Upper lobe of left lung (tissue), 6 donors: ENCODE measurements around the gene ANKDD1A. TPM values are rescaled to one million over a fixed set of nuclear protein-coding genes. Genes with fewer than 3 reads are reported as not detected.

ENCODE experiments used
- ATAC-seq, 2 donors: fragments of 200-7000 bp; cut with Tn5 transposase; one replicate each; pipeline ENCODE4 v1.9.1; 2022; ENCODE audit warnings: mild to moderate bottlenecking in 2 of 2, moderate library complexity in 2 of 2; ENCODE audit not compliant: low FRiP score in 2 of 2
- DNase-seq, 2 donors: peaks; one replicate each; pipeline ENCODE4 v3.0.0-alpha.2; 2019 to 2020
- H3K27ac ChIP-seq, 4 donors: fragments of 200-600 bp; sonication (generic); one replicate each; pipeline ENCODE4 v1.5.1; 2016 to 2019
- H3K27me3 ChIP-seq, 4 donors: fragments of 200-600 bp; sonication (generic); one replicate each; pipeline ENCODE4 v1.5.1; 2017 to 2019
- H3K36me3 ChIP-seq, 4 donors: fragments of 200-600 bp; sonication (generic); one replicate each; pipeline ENCODE4 v1.5.1; 2016 to 2019
- H3K4me1 ChIP-seq, 4 donors: fragments of 200-600 bp; sonication (generic); one replicate each; pipeline ENCODE4 v1.5.1; 2018 to 2019
- H3K4me3 ChIP-seq, 4 donors: fragments of 200-600 bp; sonication (generic); one replicate each; pipeline ENCODE4 v1.5.1; 2017 to 2019; ENCODE audit warnings: mild to moderate bottlenecking in 2 of 4, moderate library complexity in 1 of 4
- H3K9me3 ChIP-seq, 4 donors: fragments of 200-600 bp; sonication (generic); one replicate each; pipeline ENCODE4 v1.5.1; 2018 to 2019
- EP300 ChIP-seq, 4 donors: sonication (generic); formaldehyde crosslinking; IDR thresholded peaks; one replicate each; pipeline ENCODE4 v1.5.1; 2017; ENCODE audit warnings: antibody characterized with exemption in 4 of 4, control low read depth in 2 of 4
- POLR2A ChIP-seq, 4 donors: fragments of 450-650 bp; IDR thresholded peaks; one replicate each; pipeline ENCODE4 v1.5.1; 2016 to 2017; ENCODE audit warnings: antibody characterized with exemption in 4 of 4, mild to moderate bottlenecking in 2 of 4
- POLR2AphosphoS5 ChIP-seq, 2 donors: sonication (generic); formaldehyde crosslinking; IDR thresholded peaks; one replicate each; pipeline ENCODE4 v1.5.1; 2017; ENCODE audit warnings: antibody characterized with exemption in 2 of 2
- WGBS, 2 donors: methylation state at CpG; one replicate each; pipeline ENCODE4 v1.1.5; 2017 to 2018; 5-methylcytosine and 5-hydroxymethylcytosine counted together
- total RNA-seq, 6 donors: library from RNA; depleted of rRNA in 4 of 6; stranded (reverse); fragments of >200 nt in 4 of 6; gene quantifications; one replicate each; pipeline versions ENCODE4 v1.1.0 to v1.2.1, GENCODE V29; 2016 to 2021
- TF ChIP-seq, protein P1 (sequence below), 6 experiments: fragments of 450-650 bp in 4 of 6; fragments of 200-600 bp in 2 of 6; sonication (generic) in 2 of 6; IDR thresholded peaks; one replicate each; pipeline ENCODE4 v1.5.1; 2016 to 2019; ENCODE audit warnings: antibody characterized with exemption in 6 of 6
- donor health status: DM: no; HTN: no; CAD: no; lungs with moderate emphysema.
- donor health status: DM: no; HTN: yes; CAD: no; lungs with severe emphysema.

Gene ANKDD1A
- total RNA-seq, 6 donors from 2014 or later: 4.8 to 13.1 (median 6.2) TPM

DNA sequence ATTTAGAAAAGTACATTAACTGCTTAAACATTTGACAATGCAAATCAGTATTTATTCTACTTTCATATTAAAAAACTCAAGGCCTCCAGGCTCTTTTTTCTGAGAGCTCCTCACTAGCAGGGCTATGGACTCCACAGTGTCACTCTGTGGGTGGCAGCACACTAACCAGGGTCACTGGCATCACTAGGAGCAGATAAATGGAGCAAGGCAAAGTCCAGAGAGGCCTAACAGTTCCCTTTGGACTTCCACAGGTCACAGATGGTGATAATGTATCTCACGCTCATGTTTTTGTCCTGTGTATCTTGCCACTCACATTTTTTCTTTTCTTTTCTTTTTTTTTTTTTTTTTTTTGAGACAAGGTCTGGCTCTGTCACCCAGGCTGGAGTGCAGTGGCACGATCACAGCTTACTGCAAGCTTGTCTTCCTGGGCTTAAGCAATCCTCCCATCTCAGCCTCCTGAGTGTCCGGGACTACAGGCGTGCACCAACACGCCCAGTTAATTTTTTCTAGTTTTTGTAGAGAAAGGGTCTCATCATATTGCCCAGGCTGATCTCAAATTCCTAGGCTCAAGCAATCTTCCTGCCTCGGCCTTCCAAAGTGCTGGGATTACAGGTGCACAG lies 70.2 kb downstream of the ANKDD1A start:
- Histone ChIP-seq H3K36me3 (peaks cover 8 to 45% (median 22%) of the 10 kb centered on the region in 4 donors), H3K4me1 (peaks cover 25 to 34% (median 29%) of the 10 kb centered on the region in 4 donors), H3K27ac (no peak overlapping the region), H3K27me3 (no peaks in the 10 kb centered on the region), H3K9me3 (no peaks in the 10 kb centered on the region), H3K4me3 (no peak overlapping the region)
- 79 to 91% methylated on average over 6 of the region's 6 CpGs for WGBS, 2 donors
- TF ChIP-seq EP300 (IDR thresholded peaks at IDR 0.05): no peak
- TF ChIP-seq, protein P1, sequence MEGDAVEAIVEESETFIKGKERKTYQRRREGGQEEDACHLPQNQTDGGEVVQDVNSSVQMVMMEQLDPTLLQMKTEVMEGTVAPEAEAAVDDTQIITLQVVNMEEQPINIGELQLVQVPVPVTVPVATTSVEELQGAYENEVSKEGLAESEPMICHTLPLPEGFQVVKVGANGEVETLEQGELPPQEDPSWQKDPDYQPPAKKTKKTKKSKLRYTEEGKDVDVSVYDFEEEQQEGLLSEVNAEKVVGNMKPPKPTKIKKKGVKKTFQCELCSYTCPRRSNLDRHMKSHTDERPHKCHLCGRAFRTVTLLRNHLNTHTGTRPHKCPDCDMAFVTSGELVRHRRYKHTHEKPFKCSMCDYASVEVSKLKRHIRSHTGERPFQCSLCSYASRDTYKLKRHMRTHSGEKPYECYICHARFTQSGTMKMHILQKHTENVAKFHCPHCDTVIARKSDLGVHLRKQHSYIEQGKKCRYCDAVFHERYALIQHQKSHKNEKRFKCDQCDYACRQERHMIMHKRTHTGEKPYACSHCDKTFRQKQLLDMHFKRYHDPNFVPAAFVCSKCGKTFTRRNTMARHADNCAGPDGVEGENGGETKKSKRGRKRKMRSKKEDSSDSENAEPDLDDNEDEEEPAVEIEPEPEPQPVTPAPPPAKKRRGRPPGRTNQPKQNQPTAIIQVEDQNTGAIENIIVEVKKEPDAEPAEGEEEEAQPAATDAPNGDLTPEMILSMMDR (IDR thresholded peaks at IDR 0.05): no peak
- no peak for TF ChIP-seq POLR2A (IDR thresholded peaks at IDR 0.05)
- no peak for TF ChIP-seq POLR2AphosphoS5 (IDR thresholded peaks at IDR 0.05)
- DNase-seq: no peak
- no peak for ATAC-seq

DNA sequence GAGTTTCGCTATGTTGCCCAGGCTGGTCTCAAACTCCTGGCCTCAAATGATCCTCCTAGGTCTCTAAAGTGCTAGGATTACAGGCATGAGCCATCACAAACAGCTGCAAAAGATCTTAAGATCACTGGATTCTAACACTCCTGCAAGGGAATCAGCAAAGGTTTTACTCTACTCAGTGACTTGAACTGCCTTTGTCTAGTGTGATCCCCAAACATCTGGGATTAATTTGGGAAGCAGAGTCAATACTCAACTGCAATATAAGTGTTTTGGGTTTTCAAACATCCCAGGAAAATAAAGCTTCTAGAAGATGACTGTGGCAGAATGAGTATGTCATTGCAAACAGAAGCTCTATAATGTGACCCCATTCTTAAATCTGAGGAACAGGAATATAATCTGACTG lies 70.8 kb downstream of the ANKDD1A start:
- H3K27me3 ChIP-seq: no peaks in the 10 kb centered on the region
- H3K4me1 ChIP-seq: peaks cover 30 to 38% (median 34%) of the 10 kb centered on the region in 4 donors
- H3K4me3 ChIP-seq: no peak overlapping the region
- ATAC-seq (no peak), DNase-seq (no peak)
- WGBS, 2 donors: 100% methylated on average over 1 of the region's 1 CpG
- no peak for TF ChIP-seq POLR2AphosphoS5 (IDR thresholded peaks at IDR 0.05)
- no peak for TF ChIP-seq EP300 (IDR thresholded peaks at IDR 0.05)
- no peak overlapping the region for H3K27ac ChIP-seq
- H3K36me3 ChIP-seq: peaks cover 5 to 39% (median 20%) of the 10 kb centered on the region in 4 donors
- no peaks in the 10 kb centered on the region for H3K9me3 ChIP-seq

DNA sequence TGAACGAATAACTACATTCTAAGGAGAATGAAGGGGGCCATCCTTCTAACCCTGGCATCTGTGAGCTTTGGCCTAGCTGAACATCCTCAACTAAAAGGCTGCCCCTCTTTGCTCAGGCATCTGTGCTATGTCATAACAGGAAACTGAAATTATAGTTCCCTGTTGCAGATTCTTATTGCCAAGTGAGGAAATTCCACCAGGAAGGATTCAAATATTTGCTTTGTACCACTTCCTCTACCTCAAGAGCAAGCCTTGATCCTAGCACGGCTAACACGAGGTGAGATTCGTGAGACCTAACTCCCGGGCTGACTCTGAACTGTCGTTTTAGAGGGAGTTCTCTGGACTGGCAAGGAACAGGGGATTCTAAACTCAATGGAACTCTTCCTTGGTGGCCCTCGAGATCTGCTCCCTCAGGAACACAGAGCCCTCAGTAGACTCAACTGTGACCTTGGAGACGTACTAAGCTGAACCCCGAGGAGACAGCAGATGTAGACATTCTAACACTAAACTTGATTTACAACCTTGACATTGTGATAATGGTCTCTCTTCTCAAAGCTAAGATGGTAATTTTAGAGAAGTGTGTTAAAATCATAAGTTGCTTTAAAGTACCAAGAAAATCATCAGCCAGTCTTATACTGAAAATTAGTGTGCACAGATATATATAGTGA lies 73.8 kb downstream of the ANKDD1A start:
- 10 to 18% methylated on average over 9 of the region's 9 CpGs for WGBS, 2 donors
- peak; percentile 5 to 19 for ATAC-seq
- TF ChIP-seq, protein P1 (IDR thresholded peaks at IDR 0.05): no peak
- TF ChIP-seq POLR2AphosphoS5 (IDR thresholded peaks at IDR 0.05) (peak in 1 of 2 donors; percentile 12), POLR2A (IDR thresholded peaks at IDR 0.05) (peak in 1 of 4 donors; percentile 24)
- Histone ChIP-seq H3K4me3 (no peak overlapping the region), H3K36me3 (peaks cover 0 to 11% (median 4%) of the 10 kb centered on the region in 4 donors), H3K27me3 (no peaks in the 10 kb centered on the region), H3K27ac (peak overlapping the region; percentile 79 to 89 (median 82)), H3K9me3 (no peaks in the 10 kb centered on the region), H3K4me1 (peaks cover 37 to 58% (median 44%) of the 10 kb centered on the region in 4 donors)
- DNase-seq: peak in 1 of 2 donors; percentile 42

DNA sequence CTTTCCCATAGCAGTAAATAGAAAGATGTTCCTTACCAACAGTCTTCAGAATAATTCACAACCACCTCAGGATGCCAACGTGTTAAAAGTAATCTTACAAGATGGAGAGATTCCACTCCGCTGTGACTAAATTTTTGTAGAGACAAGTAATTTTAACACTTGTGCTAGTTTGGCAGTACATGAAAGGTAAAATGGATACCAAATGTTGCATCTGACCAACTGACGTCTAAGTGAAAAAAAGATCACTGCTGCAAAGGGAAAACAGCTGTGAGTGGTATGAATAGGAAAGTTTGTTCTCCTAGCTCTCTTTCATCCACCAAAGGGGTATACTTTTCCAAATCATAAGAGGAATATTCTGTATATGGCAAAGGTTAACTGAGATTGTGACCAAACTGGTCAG lies 75.4 kb downstream of the ANKDD1A start:
- Histone ChIP-seq H3K4me3 (no peak overlapping the region), H3K27me3 (no peaks in the 10 kb centered on the region), H3K9me3 (no peaks in the 10 kb centered on the region), H3K4me1 (peaks cover 37 to 60% (median 40%) of the 10 kb centered on the region in 4 donors), H3K36me3 (peaks cover 0 to 7% (median 2%) of the 10 kb centered on the region in 4 donors), H3K27ac (peak overlapping the region in 1 of 4 donors; percentile 7)
- no peak for DNase-seq
- no peak for ATAC-seq
- 50 to 56% methylated on average over 3 of the region's 3 CpGs for WGBS, 2 donors
- TF ChIP-seq EP300 (IDR thresholded peaks at IDR 0.05) (no peak), POLR2AphosphoS5 (IDR thresholded peaks at IDR 0.05) (no peak), POLR2A (IDR thresholded peaks at IDR 0.05) (no peak)
- TF ChIP-seq, protein P1 (IDR thresholded peaks at IDR 0.05): no peak

DNA sequence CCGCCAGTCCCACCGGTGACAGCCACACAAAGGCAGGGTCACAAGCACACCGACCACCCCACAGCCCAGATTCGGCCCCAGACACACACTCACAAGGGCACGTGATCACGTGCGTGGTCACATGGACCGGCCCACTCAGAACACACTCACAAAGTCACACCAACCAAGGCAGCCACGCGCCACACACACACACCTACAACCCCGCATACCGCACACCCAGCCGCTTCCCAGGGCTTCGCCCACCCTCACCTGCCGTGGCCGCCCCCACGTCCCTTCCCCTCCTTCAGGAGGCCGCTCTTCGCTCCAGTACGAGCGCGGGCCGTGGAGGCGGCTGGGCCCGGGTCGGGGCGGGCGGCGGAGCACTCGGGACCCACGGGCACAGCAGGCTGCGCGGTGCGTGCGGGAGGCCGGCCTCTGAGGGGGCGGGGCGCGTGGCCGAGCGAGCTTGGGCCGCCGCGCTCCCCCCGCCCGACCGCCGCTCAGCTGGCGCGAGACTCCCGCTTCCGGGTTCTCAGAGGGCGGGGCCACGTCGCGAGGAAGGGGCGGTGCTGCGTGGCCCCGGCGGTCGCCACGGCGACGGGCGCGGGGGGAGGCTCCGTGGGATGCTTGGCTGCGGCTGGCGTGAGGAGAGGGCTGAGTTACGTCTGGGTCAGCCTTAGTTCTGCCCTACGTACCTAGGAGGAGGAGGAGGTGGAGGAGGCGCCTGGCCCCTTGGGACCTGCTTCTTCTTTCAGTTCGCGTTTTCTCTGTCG lies 77.9 kb downstream of the ANKDD1A start, which contains the start of gene SPG21:
TSS of gene SPG21 (minus strand) at position 499 of the 752 bp plus-strand sequence. CDS start 6,345 bp downstream, outside the sequence.
- DNase-seq (peak; percentile 96 to 99), ATAC-seq (peak; percentile 98)
- TF ChIP-seq, protein P1 (IDR thresholded peaks at IDR 0.05): peak in 2 of 6 experiments; percentile 5 to 25
- TF ChIP-seq POLR2A (IDR thresholded peaks at IDR 0.05) (peak in 3 of 4 donors; percentile 34 to 84 (median 64)), EP300 (IDR thresholded peaks at IDR 0.05) (peak in 1 of 4 donors; percentile 7), POLR2AphosphoS5 (IDR thresholded peaks at IDR 0.05) (peak; percentile 69 to 95)
- Histone ChIP-seq H3K4me1 (peaks cover 29 to 50% (median 31%) of the 10 kb centered on the region in 4 donors), H3K36me3 (no peaks in the 10 kb centered on the region), H3K27me3 (no peaks in the 10 kb centered on the region), H3K4me3 (peak within 1 kb of the TSS; percentile 77 to 99 (median 85)), H3K27ac (peak within 1 kb of the TSS; percentile 92 to 98 (median 93)), H3K9me3 (no peaks in the 10 kb centered on the region)
- WGBS, 2 donors: 2% methylated on average over 18 to 28 of the region's 75 CpGs
